Stimulated activated CD8-positive, alpha-beta memory T cell treated with anti-CD3 and anti-CD28 coated beads, Interleukin-4, amount 100 ng/mL, for 4 hours (primary cell): ENCODE data around the gene ABCG8.

Experiments
- DNase-seq, 2 donors: peaks; one replicate each; pipeline ENCODE4 v3.0.0-alpha.2; 2020; ENCODE audit warnings: low read depth in 2 of 2, low spot score in 1 of 2

Gene ABCG8

GRCh38 chr2:43825841-43826240, 12.9 kb upstream of the ABCG8 start:
- DNase-seq = no peak

- no peak for DNase-seq
Observed at GRCh38 chr2:43826305-43827250, 12.2 kb upstream of the ABCG8 start.

GRCh38 chr2:43831543-43832294, 7.1 kb upstream of the ABCG8 start:
- DNase-seq = no peak

GRCh38 chr2:43832457-43832856, 6.3 kb upstream of the ABCG8 start:
- no peak for DNase-seq

- no peak for DNase-seq
Observed at GRCh38 chr2:43837033-43837432, 1.7 kb upstream of the ABCG8 start.

GRCh38 chr2:43837831-43838559, 776 bp upstream of the ABCG8 start:
- DNase-seq = no peak

GRCh38 chr2:43839776-43840564, 1.2 kb downstream of the ABCG8 start:
- DNase-seq = no peak

- no peak for DNase-seq
Observed at GRCh38 chr2:43840965-43841364, 2.2 kb downstream of the ABCG8 start.

GRCh38 chr2:43841949-43842865, 3.4 kb downstream of the ABCG8 start:
- no peak for DNase-seq

- DNase-seq = no peak
Observed at GRCh38 chr2:43842866-43843226, 4.1 kb downstream of the ABCG8 start.

GRCh38 chr2:43845181-43845580, 6.4 kb downstream of the ABCG8 start:
- no peak for DNase-seq

GRCh38 chr2:43846140-43846793, 7.5 kb downstream of the ABCG8 start:
- no peak for DNase-seq

- no peak for DNase-seq
Observed at GRCh38 chr2:43848214-43848613, 9.4 kb downstream of the ABCG8 start.

GRCh38 chr2:43851011-43851980, 12.5 kb downstream of the ABCG8 start:
- DNase-seq = no peak

GRCh38 chr2:43852196-43852730, 13.5 kb downstream of the ABCG8 start:
- DNase-seq = no peak

- DNase-seq = no peak
Observed at GRCh38 chr2:43853141-43854081, 14.6 kb downstream of the ABCG8 start.

GRCh38 chr2:43854671-43855070, 15.9 kb downstream of the ABCG8 start:
- no peak for DNase-seq
